HG03066 (cell line): Measurements from ENCODE around the gene TRIM45.
"Not testable (repeated sequence)": the region's sequence is repeated elsewhere in the genome, so short reads cannot be mapped to it uniquely, and the experiment has no call there.

ENCODE experiments used
- ATAC-seq: cut with Tn5 transposase; IDR thresholded peaks from one replicate; pipeline ENCODE4 v1.9.1; 2021; ENCODE audit warnings: low read depth; ENCODE audit not compliant: unreplicated experiment

Gene TRIM45, protein sequence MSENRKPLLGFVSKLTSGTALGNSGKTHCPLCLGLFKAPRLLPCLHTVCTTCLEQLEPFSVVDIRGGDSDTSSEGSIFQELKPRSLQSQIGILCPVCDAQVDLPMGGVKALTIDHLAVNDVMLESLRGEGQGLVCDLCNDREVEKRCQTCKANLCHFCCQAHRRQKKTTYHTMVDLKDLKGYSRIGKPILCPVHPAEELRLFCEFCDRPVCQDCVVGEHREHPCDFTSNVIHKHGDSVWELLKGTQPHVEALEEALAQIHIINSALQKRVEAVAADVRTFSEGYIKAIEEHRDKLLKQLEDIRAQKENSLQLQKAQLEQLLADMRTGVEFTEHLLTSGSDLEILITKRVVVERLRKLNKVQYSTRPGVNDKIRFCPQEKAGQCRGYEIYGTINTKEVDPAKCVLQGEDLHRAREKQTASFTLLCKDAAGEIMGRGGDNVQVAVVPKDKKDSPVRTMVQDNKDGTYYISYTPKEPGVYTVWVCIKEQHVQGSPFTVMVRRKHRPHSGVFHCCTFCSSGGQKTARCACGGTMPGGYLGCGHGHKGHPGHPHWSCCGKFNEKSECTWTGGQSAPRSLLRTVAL

DNA sequence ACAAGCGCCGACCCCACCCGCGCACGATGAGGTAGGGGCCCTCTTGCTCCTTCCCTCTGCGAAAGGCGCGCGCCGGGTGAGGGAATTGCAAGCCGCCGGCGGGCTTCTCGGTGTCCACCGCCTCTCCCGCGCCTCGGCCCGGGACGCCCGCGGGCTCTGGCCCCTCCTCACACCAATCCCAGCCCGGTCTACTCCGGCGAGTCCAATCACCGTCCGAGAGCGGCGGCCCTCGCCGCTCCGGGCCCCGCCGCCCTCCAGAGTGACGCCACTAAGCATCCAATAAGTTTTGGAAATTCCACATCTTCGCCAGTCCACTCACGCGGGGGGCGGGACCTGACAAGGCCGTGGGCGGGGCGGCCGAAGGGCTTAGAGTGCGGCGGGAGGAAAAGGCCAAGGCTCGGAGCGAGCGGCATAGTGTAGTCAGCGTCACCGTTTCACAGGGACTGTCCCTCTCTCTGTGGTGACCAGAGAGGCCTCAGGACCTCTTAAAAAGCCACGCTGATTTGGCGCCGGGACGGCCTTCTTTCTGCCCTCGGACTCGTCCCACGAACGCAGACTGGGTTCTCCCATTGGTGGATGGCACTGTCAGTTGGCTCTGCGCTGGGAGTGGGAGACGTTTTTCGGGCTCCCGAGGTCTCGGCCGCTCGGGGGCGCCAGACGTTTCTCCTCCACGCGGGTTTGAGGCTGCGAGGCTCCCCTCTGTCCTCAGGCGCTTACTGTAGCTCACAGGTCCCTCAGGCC, at the start of gene TRIM45:
Gene TRIM45 (minus strand): TSS at position 161 of the 741 bp plus-strand sequence. CDS start 548 bp downstream, outside the sequence.
- peak; percentile 91 for ATAC-seq

DNA sequence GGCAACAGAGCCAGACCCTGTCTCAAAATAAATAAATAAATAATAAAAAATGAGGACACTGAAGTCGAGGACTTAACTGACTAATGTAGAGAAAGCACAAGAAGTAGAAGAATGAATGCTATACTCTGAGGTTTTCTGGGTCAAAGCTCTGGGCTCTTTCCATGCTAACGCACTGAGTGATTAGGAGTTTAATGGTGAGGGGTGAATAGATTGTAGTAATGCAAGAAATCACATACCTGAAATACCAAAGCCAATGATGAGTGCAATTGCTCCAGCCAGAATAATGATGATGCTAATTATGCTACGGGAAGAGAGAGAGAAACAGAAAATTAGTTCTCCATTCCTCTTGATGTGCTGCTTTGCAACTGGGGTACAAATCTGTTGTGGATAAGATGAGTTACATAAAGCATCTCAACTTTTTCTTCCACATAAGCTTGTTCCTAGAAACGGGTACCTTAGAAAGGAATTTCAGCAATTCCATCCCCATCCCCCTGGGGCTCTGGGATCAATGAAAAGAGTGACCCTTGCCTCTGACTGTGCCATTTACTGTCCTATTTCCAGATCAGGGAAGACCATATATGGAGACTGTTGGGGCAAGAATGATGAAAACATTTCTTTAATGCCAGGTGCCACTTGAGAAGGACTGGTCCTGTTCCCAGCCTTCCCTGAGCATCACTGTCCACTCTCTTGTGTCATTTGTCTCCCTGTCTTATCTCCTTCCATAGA, 48.5 kb upstream of the TRIM45 start:
- ATAC-seq = no peak

DNA sequence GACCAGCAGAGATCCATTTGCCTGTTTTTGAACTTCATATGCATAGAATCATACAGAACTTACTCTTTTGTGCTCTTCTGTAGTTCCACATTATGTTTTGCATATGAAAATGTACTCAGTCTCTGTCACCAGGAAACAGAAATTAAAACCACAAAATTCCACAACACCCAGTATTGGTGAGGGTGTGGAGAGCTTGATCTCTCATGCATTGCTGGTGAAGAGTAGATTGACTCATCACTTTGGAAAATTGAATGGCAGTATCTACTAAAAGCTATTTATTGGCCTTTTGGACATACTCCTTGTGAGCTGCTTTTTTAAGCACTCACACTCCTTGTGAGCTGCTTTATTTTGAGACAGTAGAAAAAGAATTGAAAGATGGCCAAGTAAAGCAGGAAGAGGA, 45.9 kb upstream of the TRIM45 start:
- ATAC-seq = no peak

DNA sequence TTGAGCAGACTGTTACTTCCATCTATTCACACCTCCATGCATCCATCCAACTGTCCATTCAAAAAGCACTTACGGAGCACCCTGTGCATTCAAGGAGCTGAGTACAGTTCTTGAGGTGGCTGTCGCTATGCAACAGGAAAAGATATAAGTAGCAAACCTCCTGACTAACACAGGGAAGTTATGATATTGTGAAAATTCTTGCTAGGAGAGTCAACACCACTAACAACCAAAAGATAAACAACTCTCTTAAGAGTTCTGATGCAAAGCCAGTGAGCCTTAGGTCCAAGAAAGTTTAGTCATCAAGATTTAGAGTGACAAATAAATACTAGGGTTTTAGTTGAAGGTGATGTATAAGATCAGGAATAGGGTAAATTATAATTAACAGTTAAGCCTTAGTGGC, 44.5 kb upstream of the TRIM45 start:
- no peak for ATAC-seq

DNA sequence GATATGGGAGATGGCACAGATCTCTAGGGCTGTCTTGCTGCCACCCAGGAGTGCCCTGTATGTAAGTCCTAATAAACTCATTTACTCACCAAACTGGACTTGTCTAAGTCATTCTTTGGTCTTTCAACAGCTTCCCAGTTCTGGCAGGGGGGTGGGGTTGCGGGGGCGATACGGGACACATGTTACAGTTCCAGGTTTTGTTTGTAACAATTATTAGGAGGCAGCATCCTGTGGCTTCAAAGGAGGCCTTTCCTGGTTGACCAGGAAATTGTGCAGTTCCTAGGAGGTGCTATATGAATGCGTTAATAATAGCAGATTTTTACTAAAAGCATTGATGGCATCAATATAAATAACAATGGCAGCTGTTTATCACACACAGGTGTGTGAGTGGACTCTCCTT, 42.7 kb upstream of the TRIM45 start:
- no peak for ATAC-seq

DNA sequence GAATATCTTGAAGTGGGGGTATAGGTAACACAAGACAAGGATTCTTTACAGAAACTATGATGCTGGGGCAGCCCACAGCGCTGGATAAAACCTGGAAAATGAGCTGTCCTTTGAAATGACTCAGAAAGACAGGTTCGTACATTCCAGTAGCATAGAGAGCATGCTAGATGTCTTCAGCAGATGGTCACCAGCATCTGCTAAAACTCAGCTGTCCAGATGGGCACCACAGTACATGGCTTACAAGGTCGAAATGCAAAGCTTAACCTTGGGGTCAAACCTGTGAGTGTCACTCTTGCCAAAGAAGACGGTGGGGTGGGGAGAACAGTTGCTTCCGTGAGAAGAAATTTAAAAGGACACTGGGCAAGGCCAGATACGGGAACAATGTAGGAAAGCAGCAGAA, 41.3 kb upstream of the TRIM45 start:
- ATAC-seq = no peak

DNA sequence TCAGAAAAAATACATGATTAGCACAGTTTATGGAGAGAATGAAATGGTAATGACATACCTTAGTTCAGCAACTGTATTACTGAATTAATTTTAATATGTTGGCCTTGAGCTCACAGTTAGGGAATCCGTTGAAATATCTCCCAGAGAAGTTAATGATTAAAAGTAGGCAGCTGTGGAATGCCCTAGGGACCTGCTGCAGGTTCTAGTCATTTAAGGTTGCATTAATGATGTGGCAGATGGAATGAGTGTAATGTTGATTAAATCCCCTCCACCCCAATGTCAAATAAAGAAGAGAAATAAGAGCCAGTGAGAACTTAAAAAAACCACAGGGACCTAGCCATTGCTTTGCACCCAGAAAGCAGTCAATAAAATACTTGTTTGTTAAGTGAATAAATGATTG, 40.3 kb upstream of the TRIM45 start:
- ATAC-seq = no peak

DNA sequence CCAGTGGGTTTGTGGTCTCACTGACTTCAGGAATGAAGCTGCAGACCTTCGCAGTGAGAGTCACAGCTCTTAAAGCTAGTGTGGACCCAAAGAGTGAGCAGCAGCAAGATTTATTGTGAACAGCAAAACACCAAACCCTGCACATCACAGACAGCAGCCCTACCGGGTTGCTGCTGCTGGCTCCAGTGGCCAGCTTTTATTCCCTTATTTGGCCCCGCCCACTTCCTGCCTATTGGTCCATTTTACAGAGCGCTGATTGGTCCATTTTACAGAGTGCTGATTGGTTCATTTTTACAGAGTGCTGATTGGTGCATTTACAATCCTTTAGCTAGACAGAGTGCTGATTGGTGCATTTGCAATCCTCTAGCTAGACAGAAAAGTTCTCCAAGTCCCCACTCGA, 29.8 kb upstream of the TRIM45 start:
- ATAC-seq = not testable (repeated sequence)

DNA sequence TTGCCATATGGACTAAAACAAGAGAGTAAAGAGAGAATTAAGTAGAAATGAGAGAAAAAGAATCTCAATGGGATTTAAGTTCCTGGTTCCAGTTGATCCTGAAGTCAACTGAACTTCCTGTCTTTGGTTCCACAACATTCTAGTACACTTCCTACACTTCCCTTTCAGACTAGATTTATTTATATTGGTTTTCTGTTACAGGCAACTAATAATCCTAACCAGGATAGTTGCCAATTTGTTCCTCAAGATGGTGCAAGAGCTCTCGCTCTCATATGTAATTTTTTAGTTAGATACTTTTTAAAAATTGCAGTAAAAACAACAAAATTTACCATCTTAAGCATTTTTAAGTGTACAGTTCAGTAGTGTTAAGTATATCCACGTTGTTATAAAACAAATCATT, 28.8 kb upstream of the TRIM45 start:
- no peak for ATAC-seq

DNA sequence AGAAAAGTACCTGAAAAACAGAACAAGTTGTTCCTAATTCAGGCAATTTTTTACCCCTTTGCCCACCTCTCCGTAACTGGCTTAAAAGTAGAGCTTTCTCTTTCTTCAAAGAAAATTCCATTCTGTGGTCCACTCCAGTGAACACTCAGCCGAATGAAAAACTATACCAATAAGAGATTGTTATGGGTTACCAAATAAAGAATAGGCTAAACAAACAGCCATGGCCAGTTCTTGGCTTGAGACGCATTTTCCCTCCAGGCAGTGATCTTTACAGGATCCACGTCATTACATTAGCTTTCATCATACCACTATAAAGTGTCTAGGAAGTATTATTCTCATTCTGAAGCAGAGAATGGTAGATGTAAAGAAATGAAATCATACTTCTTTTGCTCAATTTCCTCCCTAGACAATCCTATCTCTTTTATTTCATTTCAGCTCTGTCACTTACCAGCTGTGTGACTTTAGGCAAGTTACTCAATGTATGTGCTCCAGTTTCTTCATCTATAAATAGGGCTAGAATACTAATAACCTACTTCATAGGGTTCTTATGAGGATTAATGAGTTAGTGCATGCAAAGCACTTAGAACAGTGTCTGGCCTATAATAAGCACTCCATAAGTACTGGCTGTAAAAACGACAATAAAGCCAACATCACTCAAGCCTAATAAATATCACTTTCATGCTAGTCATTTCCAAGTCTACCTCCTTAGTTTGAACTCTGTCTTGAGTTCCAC, 26.5 kb upstream of the TRIM45 start:
- ATAC-seq = no peak

DNA sequence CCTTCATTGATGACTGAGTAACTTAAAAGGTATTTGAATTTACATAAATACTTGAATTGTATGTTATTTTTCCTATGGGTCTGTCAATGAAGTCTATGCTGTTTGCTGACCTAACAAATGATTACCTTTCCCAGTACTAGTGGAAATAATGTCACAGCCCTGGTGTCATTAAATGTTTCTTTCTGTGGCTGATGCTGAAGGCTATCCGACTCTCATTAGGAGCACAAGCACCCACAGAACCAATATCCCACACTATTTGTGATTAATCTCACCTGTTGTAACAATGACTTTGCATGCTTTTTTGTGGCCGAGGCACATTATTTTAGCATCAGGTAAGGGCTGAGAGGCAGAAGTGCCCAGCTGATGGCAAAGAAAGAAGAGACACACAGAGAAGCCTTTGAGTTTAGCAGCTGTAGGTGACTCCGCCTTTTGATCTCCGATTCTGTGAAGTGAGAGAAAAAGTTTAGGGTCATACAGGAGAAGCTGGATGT, 25.8 kb upstream of the TRIM45 start:
- no peak for ATAC-seq

DNA sequence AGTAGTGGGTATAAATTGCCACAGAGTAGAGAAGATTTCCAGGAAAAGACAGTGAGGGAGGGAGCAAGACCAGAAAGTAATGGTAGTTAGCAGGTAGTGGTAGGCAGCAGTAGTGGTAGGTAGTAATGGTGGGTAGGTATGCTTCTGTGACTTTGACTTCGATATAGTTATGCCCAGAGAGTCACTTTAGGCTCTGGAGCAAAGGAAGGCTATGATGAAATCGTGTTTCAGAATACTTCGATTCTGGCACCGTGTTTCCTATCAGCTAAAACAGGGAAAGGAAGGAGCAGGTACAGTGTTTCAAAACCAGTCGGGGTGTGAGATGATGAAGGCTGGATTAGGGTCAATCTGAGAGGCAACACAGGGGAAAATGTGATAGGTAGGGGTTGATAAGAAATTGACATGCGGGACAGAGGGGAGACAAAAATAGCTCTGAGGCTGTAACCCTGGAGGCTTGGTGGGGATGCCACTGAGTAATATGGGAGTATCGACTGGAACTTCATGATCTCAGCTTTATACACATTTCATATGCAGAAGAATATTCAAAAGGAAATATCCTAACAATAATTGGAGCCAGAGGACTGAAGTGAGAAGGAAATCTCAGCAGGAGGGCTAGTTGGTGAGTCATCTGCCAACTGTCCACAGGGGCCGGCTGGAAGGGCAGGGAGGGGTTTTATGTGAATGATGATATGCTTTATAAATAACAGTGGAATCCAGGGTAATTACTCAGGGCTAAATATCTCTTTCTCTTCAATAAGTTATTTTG, 25.2 kb upstream of the TRIM45 start:
- ATAC-seq = no peak

DNA sequence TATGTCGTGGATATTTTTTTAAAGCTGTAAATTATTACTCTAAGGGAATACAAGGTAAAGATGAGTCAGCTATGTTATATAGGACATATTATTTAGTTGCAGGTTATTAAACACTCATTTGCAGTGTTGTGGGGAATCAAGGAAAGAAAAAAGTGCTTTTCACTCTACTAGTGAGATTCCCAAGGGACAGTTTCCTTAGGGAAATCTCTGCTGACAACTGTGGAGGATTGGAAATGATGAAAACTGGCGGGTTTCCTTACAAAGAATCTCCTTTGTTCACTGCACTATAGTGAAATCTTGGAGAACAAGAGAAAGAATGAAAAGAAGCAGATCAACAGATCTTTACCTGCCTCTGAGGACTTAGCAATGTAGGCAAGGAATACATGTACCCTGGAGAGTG, 24.5 kb upstream of the TRIM45 start:
- no peak for ATAC-seq

DNA sequence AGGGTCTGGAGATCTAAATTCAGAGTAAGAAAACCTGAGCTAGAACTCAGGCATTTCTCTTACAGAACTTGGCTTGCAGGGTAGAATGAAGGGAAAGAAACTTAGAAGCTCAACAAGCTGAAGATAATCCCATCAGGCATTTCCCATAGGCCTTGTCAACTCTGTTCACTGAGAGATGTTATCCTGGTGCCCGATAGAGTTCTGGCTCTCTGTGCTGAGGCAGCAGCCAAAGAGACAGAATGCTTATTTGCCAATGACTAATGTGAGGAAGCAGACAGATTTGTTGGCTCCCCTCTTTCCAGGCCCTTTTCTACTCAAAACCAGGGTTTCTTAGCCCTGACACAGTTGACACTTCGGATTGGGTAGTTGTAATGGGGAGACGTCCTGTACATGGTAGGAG, 22.3 kb upstream of the TRIM45 start:
- ATAC-seq = no peak

DNA sequence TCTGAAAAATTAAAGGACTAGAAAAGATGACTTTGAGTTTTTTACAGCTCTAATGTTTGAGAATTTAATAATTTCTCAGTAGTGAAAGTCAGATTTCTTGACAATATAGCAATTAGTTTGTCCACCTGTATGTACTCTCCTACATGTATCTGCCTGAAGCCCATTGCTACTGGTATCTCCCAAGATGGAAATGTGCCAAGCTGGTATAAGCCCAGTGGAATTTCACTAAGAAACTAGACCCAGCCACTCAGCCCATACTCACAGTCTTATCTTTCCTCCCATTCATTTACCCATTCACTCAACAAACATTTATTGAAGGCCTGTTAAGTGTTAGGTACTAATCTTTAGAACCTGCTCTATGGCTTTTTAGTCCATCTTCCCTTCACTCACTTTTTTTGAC, 21.6 kb upstream of the TRIM45 start:
- no peak for ATAC-seq

DNA sequence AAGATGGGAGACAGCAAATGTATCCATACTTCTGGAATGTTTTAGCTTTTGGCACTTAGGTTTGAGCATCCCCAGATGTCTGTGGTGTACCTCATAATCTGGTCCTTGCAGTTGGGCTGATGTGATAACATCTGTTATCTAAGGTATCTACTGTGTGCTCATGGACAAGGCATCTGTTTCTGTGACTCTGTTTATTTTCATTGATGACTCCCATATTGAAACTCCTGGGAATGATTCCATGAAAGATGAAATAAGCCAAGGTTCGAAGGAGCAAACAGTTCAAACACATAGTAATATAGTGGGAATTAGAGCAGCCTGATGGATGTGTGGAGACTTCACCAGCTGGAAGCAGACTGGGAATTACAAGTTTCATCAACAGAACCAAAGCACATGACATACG, 20.7 kb upstream of the TRIM45 start:
- ATAC-seq = no peak

DNA sequence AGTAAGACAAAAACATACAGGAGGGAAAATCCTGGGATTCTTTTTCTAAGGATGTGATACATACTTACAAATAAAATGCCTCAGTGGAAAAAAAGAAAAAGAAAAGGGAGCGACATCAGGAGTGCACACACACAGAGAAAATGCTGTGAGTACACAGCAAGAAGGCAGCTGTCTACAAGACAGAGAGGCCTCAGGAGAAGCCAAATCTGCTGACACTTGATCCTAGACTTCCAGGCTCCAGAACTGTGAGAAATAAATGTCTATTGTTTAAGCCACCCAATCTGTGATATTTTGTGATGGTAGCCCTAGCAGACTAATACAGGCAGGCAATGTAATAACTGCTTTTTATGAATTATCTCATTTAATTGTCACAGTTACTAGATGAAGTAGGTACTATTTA, 17.0 kb upstream of the TRIM45 start:
- ATAC-seq = no peak

DNA sequence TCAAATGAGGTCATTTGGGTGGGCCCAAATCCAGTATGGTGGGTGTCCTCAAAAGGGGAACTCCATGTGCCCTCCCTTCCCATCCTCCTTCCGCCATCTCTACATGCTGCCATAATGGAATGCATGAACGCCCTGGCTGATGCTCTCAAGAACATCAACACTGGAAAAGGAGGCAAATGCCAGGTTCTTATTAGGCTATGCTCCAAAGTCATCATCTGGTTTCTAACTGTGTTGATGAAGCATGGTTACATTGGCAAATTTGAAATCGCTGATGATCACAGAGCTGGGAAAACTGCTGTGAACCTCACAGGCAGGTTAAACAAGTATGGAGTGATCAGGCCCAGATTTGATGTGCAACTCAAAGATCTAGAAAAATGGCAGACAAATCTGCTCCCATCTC, 16.6 kb upstream of the TRIM45 start:
- ATAC-seq = no peak

DNA sequence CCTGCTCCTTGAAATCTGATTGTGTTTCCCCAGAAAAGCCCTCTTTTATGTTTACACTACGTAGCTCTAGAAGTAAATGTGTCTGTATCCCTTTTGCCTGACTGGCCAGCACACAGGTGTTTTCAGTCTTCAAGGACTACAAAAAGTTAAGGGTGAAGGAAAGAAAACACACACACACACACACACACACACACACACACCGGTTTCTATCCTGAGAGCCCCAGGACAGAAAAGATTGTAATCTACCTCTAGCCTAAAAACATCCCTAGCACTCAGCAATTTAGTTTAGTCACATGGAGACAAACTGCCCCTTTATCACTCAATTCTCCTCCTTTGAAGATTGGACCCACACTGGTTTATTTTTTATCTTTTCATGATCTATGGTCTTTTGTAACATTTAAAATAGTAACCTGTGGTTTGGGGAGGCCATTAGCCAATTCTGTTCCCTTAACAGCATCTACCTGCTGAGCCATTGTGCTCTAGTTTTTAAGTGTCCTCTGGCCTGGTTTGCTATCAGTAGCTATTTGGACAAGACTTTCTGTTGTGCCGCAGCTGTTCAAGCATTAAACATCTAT, 15.8 kb upstream of the TRIM45 start:
- ATAC-seq = no peak
